ENCODE results near the gene VDAC2. TPM values are rescaled to one million over a fixed set of nuclear protein-coding genes. Genes with fewer than 3 reads are reported as not detected.

The VDAC2 gene
- total RNA-seq, 4 donors from 2014 or later, result 111 to 196 (median 146) TPM

GRCh38 chr10:75250934-75251333 is 40.3 kb downstream of the VDAC2 start:
- DNase-seq (ENCODE audit: low spot score in 2 of 2), result peak in 1 of 2 donors; percentile 53
- Histone ChIP-seq H3K9me3 (no peaks in the 10 kb centered on the region), H3K4me1 (peaks cover 14% of the 10 kb centered on the region)

GRCh38 chr10:75253281-75254220 is 43.0 kb downstream of the VDAC2 start:
- Histone ChIP-seq H3K36me3 (no peaks in the 10 kb centered on the region), H3K9me3 (no peaks in the 10 kb centered on the region), H3K27me3 (no peaks in the 10 kb centered on the region), H3K4me1 (no peaks in the 10 kb centered on the region), H3K27ac (no peak overlapping the region), H3K4me3 (no peak overlapping the region)
- DNase-seq (ENCODE audit: low spot score in 2 of 2), result no peak
- TF ChIP-seq CTCF (IDR thresholded peaks at IDR 0.05) (no peak), EP300 (IDR thresholded peaks at IDR 0.05) (no peak), POLR2A (IDR thresholded peaks at IDR 0.05) (no peak), POLR2AphosphoS5 (IDR thresholded peaks at IDR 0.05) (no peak)
- 69% methylated on average over 1 of the region's 1 CpG for WGBS

More at GRCh38 chr10:75250934-75251333, 40.3 kb downstream of the VDAC2 start:
- TF ChIP-seq CTCF (IDR thresholded peaks at IDR 0.05), result no peak
- no peak for TF ChIP-seq EP300 (IDR thresholded peaks at IDR 0.05)
- TF ChIP-seq POLR2A (IDR thresholded peaks at IDR 0.05), result no peak
- TF ChIP-seq POLR2AphosphoS5 (IDR thresholded peaks at IDR 0.05), result no peak
- Histone ChIP-seq H3K4me3 (no peak overlapping the region), H3K27ac (no peak overlapping the region), H3K36me3 (no peaks in the 10 kb centered on the region), H3K27me3 (no peaks in the 10 kb centered on the region)
- 67% methylated on average over 1 of the region's 3 CpGs for WGBS

- peak in 1 of 2 donors; percentile 2 for DNase-seq (ENCODE audit: low spot score in 2 of 2)
- Histone ChIP-seq H3K4me3 (no peak overlapping the region), H3K27ac (no peak overlapping the region), H3K36me3 (no peaks in the 10 kb centered on the region), H3K27me3 (no peaks in the 10 kb centered on the region), H3K9me3 (no peaks in the 10 kb centered on the region), H3K4me1 (no peaks in the 10 kb centered on the region)
- 93% methylated on average over 2 of the region's 2 CpGs for WGBS
- TF ChIP-seq CTCF (IDR thresholded peaks at IDR 0.05) (no peak), POLR2AphosphoS5 (IDR thresholded peaks at IDR 0.05) (no peak), EP300 (IDR thresholded peaks at IDR 0.05) (no peak), POLR2A (IDR thresholded peaks at IDR 0.05) (no peak)
Observed at GRCh38 chr10:75254739-75255138, 44.1 kb downstream of the VDAC2 start.

GRCh38 chr10:75260990-75261389 is 50.4 kb downstream of the VDAC2 start:
- H3K36me3 ChIP-seq, result no peaks in the 10 kb centered on the region
- no peak overlapping the region for H3K4me3 ChIP-seq
- no peaks in the 10 kb centered on the region for H3K9me3 ChIP-seq
- peaks cover 10% of the 10 kb centered on the region for H3K4me1 ChIP-seq
- TF ChIP-seq POLR2AphosphoS5 (IDR thresholded peaks at IDR 0.05), result no peak
- TF ChIP-seq EP300 (IDR thresholded peaks at IDR 0.05), result no peak
- TF ChIP-seq POLR2A (IDR thresholded peaks at IDR 0.05), result no peak
- no peak for TF ChIP-seq CTCF (IDR thresholded peaks at IDR 0.05)
- no peaks in the 10 kb centered on the region for H3K27me3 ChIP-seq
- no peak for DNase-seq (ENCODE audit: low spot score in 2 of 2)
- H3K27ac ChIP-seq, result no peak overlapping the region
- WGBS, result 100% methylated on average over 1 of the region's 3 CpGs
